ENCODE measurements around the gene SCG5. TPM values are rescaled to one million over a fixed set of nuclear protein-coding genes. Genes with fewer than 3 reads are reported as not detected.

The SCG5 gene
- total RNA-seq, 1 donor from 2014 or later = 18.4 TPM

DNA sequence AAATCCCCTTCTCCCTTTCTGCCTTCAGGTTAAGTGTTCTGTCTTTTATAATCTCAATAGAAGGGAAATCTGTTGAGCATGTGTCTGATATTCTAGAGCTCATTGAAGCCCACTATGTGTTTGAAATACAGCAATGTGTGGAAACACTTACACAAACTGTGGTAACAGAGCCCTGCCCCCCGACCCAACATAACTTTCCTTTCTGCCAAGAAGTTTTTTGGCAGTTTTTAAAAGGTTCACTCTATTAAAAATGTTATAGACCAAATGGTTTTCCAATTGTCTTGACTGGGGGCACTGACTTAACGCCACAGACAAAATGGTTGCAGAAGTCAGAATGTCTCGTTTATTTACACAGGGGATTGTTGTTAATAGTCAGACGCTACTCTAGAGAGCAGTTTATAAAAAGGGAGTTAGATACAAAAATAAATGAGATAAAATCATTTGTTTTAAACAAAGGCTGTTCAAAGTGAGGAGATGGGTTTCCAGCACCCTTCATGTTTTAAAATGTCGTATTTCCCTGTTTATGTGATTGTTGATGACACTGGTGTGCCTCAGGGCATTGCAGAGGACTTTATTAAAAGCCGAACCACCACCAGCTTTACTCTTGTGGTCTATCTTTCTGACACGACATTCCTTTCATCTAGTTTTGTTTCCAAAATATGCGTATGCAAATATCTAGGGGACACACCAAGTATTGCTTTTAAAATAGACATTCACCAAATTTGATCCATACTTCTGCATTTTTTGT lies 49.6 kb downstream of the SCG5 start:
- H3K4me3 ChIP-seq (ENCODE audit: low read depth, low read length) = no peak overlapping the region
- no peak for DNase-seq (ENCODE audit: low read depth)
- TF ChIP-seq, protein P1, sequence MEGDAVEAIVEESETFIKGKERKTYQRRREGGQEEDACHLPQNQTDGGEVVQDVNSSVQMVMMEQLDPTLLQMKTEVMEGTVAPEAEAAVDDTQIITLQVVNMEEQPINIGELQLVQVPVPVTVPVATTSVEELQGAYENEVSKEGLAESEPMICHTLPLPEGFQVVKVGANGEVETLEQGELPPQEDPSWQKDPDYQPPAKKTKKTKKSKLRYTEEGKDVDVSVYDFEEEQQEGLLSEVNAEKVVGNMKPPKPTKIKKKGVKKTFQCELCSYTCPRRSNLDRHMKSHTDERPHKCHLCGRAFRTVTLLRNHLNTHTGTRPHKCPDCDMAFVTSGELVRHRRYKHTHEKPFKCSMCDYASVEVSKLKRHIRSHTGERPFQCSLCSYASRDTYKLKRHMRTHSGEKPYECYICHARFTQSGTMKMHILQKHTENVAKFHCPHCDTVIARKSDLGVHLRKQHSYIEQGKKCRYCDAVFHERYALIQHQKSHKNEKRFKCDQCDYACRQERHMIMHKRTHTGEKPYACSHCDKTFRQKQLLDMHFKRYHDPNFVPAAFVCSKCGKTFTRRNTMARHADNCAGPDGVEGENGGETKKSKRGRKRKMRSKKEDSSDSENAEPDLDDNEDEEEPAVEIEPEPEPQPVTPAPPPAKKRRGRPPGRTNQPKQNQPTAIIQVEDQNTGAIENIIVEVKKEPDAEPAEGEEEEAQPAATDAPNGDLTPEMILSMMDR (conservative IDR thresholded peaks at IDR 0.05; ENCODE audit: low read depth, low read length) = no peak

GRCh38 chr15:32691689-32692038 lies 50.2 kb downstream of the SCG5 start:
- no peak for DNase-seq (ENCODE audit: low read depth)
- no peak overlapping the region for H3K4me3 ChIP-seq (ENCODE audit: low read depth, low read length)
- TF ChIP-seq, protein P1 (conservative IDR thresholded peaks at IDR 0.05; ENCODE audit: low read depth, low read length) = no peak

DNA sequence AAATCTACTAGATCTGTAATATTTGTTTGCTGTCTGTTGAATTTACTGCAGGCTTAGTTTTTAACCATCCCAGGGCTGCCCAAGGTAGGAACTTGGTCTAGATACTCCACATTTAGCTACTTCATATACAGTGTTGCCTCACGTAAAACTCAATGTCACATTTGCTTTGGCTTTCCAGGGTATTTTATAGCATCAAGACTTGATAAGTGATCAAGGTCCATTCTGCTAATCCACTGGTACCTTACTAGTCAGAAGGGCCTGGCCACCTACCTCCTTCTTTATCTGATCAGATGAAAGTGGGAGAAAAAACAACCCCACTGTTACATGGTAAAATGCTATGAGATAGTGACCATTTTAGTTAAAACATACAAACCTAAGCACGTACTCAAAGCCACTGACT lies 50.8 kb downstream of the SCG5 start:
- no peak overlapping the region for H3K4me3 ChIP-seq (ENCODE audit: low read depth, low read length)
- DNase-seq (ENCODE audit: low read depth) = no peak
- TF ChIP-seq, protein P1 (conservative IDR thresholded peaks at IDR 0.05; ENCODE audit: low read depth, low read length) = no peak

DNA sequence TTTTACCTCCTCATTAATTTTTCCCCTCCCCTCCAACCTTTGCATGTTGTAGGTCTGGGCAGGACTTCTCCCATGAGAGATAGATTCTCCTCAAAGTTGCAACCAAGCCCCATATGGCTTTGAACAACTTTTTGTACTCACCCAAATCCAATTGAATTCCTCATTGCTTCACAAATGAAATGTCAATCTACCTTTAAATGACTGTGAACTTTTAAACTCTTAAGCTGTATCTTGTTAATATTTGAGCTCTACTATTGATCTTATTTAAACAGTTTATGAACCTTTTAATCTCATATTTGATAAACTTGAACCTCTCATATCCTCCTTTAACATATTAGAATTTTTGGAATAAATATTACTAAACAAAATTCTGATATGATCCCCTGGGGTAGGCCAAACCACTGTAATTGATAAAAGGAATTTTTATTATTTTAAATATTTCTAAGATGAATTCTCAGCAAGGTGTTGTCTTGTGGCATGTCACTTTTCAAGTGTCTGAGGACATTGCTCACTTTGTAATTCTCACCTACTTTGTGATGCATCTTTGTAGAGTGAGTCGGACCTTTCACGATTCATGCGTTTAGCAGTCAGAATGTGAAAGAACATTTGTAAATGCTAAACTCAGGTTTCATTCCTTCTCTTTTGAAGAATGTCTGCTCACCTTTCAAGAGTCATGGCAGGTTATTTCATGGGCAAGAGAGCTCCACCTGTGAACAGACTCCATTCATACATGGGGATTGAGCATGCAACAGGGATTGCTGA lies 52.9 kb downstream of the SCG5 start:
- TF ChIP-seq, protein P1 (conservative IDR thresholded peaks at IDR 0.05; ENCODE audit: low read depth, low read length) = no peak
- DNase-seq (ENCODE audit: low read depth) = no peak
- H3K4me3 ChIP-seq (ENCODE audit: low read depth, low read length) = no peak overlapping the region

DNA sequence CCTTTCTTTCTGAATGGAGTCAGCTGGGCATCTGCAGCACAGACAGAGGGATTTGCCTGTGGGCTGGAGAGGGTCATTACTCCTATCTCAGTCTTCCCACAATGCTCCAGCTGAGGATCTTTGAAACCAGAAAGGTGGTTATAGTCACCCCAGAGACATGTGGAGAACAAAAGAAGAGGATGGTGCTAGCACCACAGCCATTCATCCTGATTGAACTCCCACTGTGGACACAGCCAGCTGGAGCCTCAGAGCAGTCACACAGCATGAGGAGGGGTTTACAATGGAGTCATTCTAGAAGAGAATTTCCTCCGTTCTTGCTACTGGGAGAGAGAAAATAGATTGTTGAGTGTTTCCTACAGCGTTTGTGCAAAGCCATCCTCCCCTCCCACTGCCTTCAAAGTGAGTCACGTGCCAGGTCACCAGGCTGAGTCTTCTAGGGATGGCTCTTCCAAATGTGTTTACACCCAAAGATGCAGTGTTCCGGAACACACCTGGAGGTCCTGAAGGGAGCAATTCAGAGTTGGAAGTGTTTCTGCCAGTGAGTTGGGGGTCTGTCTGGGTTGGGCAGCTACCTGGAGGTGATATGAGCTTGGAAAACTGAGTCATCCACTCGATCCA lies 57.4 kb downstream of the SCG5 start:
- no peak for DNase-seq (ENCODE audit: low read depth)
- H3K4me3 ChIP-seq (ENCODE audit: low read depth, low read length) = no peak overlapping the region
- TF ChIP-seq, protein P1 (conservative IDR thresholded peaks at IDR 0.05; ENCODE audit: low read depth, low read length) = no peak

- H3K4me3 ChIP-seq (ENCODE audit: low read depth, low read length) = no peak overlapping the region
- no peak for DNase-seq (ENCODE audit: low read depth)
- TF ChIP-seq, protein P1 (conservative IDR thresholded peaks at IDR 0.05; ENCODE audit: low read depth, low read length) = no peak
Measured at GRCh38 chr15:32700501-32701150, 59.1 kb downstream of the SCG5 start.

All from epithelial cell of proximal tubule (primary cell).